ENCODE results near the gene COA3. TPM values are rescaled to one million over a fixed set of nuclear protein-coding genes. Genes with fewer than 3 reads are reported as not detected.

The COA3 gene
- total RNA-seq, 4 donors from 2014 or later = 68.5 to 156 (median 139) TPM

DNA sequence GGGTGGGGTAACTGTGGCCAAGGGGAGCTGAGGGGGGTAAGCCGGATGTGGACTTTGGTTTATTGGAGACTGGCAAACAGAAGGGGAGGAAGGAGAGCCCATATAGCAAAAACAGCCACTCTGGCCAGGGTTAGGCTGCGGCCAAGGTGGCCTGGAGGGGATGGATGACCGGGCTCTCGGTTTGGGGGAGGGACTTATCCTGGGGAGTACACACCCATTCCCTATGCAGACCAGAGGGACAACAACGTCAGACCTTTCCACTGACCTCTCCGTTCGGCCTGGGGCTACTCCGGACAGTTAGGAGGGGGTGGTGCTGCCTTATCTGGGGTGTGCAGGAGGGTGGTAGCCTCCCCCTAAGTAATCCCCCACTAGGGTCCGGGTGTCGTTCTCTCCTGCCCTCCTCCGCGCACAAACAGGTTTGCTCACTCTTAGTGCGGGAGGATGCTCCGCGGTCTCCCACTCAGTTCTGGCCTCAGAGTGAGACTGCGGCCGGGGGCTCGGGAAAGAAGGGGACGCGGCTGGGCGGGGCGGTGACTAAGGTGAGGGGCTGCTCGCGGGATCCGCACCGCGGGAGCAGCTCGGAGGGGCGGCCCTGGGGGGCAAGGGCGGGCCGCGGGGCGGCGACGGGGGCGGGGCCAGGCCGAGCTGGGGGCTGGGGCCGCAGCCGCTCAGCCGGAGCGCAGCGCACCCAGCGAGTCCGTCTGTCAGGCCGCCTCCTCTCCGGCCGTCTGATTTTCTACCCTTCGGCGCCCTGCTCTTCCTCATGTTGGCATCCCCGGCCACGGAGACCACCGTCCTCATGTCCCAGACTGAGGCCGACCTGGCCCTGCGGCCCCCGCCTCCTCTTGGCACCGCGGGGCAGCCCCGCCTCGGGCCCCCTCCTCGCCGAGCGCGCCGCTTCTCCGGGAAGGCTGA lies 18.3 kb downstream of the COA3 start, which contains the start of gene WNK4:
WNK4 (plus strand) TSS at position 675 of the 915 bp plus-strand sequence; CDS start at position 764, 89 bp downstream.
- TF ChIP-seq CTCF (IDR thresholded peaks at IDR 0.05) = no peak
- no peak for TF ChIP-seq POLR2A (IDR thresholded peaks at IDR 0.05)
- peak within 1 kb of the TSS in 2 of 4 donors; percentile 72 to 74 for H3K27ac ChIP-seq
- peak within 1 kb of the TSS; percentile 21 to 58 (median 38) for H3K4me3 ChIP-seq
- H3K4me1 ChIP-seq = peaks cover 0 to 23% (median 4%) of the 10 kb centered on the region in 4 donors
- peak in 2 of 3 donors; percentile 56 to 72 for DNase-seq
- H3K9me3 ChIP-seq = no peaks in the 10 kb centered on the region
- peaks cover 0 to 10% of the 10 kb centered on the region in 2 donors for H3K27me3 ChIP-seq
- H3K36me3 ChIP-seq = peaks cover 0 to 45% (median 0%) of the 10 kb centered on the region in 3 donors

- Histone ChIP-seq H3K36me3 (peaks cover 0 to 49% (median 0%) of the 10 kb centered on the region in 3 donors), H3K4me1 (peaks cover 0 to 22% (median 4%) of the 10 kb centered on the region in 4 donors), H3K27me3 (peaks cover 0 to 5% of the 10 kb centered on the region in 2 donors), H3K9me3 (no peaks in the 10 kb centered on the region), H3K27ac (peak overlapping the region in 2 of 4 donors; percentile 72 to 74), H3K4me3 (no peak overlapping the region)
- no peak for DNase-seq
- TF ChIP-seq POLR2A (IDR thresholded peaks at IDR 0.05) = no peak
- TF ChIP-seq CTCF (IDR thresholded peaks at IDR 0.05) = no peak
Measured at GRCh38 chr17:42779304-42779935, 19.1 kb downstream of the COA3 start.

GRCh38 chr17:42778570-42778969 lies 19.9 kb downstream of the COA3 start:
- H3K27ac ChIP-seq = no peak overlapping the region
- DNase-seq = no peak

DNA sequence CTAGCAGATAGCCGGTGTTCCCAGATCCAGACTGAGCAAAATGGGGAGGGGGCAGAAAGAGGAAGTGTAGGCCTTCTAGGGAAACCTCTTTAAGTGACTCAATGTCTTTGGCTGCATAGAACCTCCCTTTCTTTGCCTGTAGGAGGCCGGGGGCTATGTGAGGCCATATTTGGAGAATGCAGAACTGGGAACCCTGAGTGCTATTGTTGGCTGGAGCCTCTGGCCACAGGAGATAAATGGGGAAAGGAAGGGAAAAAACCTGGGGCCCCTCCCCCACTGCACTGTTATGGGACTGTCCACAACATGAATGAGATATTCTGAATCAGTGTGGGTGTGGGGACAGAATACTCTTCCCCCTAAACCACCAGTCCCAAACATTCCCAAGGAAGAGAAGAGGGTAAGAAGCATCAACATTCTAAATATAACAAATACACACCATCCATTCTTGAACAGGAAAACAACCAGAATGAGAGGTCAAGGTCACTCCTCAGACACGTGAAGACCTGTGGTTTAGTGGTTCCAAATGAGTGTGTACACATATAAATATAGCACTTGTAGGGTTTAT lies 22.9 kb downstream of the COA3 start:
- no peaks in the 10 kb centered on the region for H3K9me3 ChIP-seq
- no peak overlapping the region for H3K4me3 ChIP-seq
- peaks cover 0 to 49% (median 0%) of the 10 kb centered on the region in 3 donors for H3K36me3 ChIP-seq
- H3K27me3 ChIP-seq = no peaks in the 10 kb centered on the region
- no peak overlapping the region for H3K27ac ChIP-seq
- peaks cover 0 to 23% (median 4%) of the 10 kb centered on the region in 4 donors for H3K4me1 ChIP-seq
- TF ChIP-seq POLR2A (IDR thresholded peaks at IDR 0.05) (no peak), CTCF (IDR thresholded peaks at IDR 0.05) (no peak)
- no peak for DNase-seq

More at GRCh38 chr17:42778570-42778969, 19.9 kb downstream of the COA3 start:
- Histone ChIP-seq H3K27me3 (peaks cover 0 to 5% of the 10 kb centered on the region in 2 donors), H3K4me3 (no peak overlapping the region), H3K9me3 (no peaks in the 10 kb centered on the region), H3K36me3 (peaks cover 0 to 49% (median 0%) of the 10 kb centered on the region in 3 donors), H3K4me1 (peaks cover 0 to 30% (median 6%) of the 10 kb centered on the region in 4 donors)
- TF ChIP-seq CTCF (IDR thresholded peaks at IDR 0.05) (no peak), POLR2A (IDR thresholded peaks at IDR 0.05) (no peak)

DNA sequence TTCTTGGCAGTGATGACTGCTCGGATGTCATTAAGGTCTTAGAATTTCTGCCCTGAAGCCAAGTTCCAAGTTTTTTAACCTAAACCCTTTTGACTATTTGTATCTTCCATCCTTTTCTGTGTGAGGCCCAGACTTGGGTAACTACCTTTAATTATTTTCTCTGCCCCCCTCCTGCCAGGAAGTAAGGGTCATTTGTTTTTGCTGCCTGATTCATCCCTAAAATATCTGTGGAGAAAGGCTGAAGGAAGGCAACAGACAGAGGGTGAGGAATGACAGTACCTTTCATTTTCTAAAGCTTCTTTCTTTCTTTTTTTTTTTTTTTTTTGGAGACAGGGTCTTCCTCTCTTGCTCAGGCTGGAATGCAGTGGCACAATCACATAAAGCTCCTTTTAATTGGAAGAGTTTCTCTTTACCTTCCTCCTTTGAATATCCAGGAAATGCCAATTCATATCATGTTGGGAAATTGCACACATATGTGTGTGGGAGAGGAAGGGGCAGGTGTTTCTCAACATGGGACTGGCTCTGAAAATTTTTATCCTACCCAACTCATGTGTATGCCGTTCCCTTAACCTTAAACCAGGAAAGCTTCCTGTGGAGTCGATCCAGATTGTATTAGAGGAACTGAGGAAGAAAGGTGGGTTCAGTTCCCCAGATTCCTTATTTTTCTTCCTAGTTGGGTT lies 24.3 kb downstream of the COA3 start:
- Histone ChIP-seq H3K27me3 (no peaks in the 10 kb centered on the region), H3K4me3 (peak overlapping the region; percentile 74 to 92 (median 85)), H3K4me1 (peaks cover 0 to 11% (median 3%) of the 10 kb centered on the region in 4 donors), H3K9me3 (no peaks in the 10 kb centered on the region), H3K36me3 (peaks cover 0 to 43% (median 0%) of the 10 kb centered on the region in 3 donors), H3K27ac (peak overlapping the region in 2 of 4 donors; percentile 78 to 88)
- TF ChIP-seq CTCF (IDR thresholded peaks at IDR 0.05) = no peak
- TF ChIP-seq POLR2A (IDR thresholded peaks at IDR 0.05) = no peak
- DNase-seq = no peak

Data from Peyer's patch (tissue), 4 donors.